ENCODE data around the gene RARB.

RARB gene

GRCh38 chr3:25537516-25537915 is 109.5 kb downstream of the RARB start:
- POLR2A ChIA-PET: no interaction called here
- H3K36me3 ChIP-seq (ENCODE audit: control insufficient read depth in 2 of 2, insufficient read depth in 1 of 2, low read length in 2 of 2): no peaks in the 10 kb centered on the region
- no peak for TF ChIP-seq ZSCAN30 (tag by site-specific recombination; IDR thresholded peaks at IDR 0.05)
- TF ChIP-seq MEIS1 (CRISPR knock-in tag; IDR thresholded peaks at IDR 0.05; ENCODE audit: borderline replicate concordance): no peak
- no peak for TF ChIP-seq KLF16 (tag by site-specific recombination; IDR thresholded peaks at IDR 0.05)
- no peak for TF ChIP-seq ZNF585B (tag by site-specific recombination; IDR thresholded peaks at IDR 0.05)
- no peak for TF ChIP-seq ZFP3 (tag by site-specific recombination; IDR thresholded peaks at IDR 0.05; ENCODE audit: low read depth)
- TF ChIP-seq ZNF777 (tag by site-specific recombination; IDR thresholded peaks at IDR 0.05; ENCODE audit: borderline replicate concordance): no peak
- TF ChIP-seq ZNF707 (tag by site-specific recombination; IDR thresholded peaks at IDR 0.05): no peak
- no peak for TF ChIP-seq ZNF274 (IDR thresholded peaks at IDR 0.05; ENCODE audit: low read length)
- TF ChIP-seq ZNF274 (tag by site-specific recombination; IDR thresholded peaks at IDR 0.05; ENCODE audit: borderline replicate concordance): no peak
- TF ChIP-seq PRDM10 (tag by site-specific recombination; IDR thresholded peaks at IDR 0.05): no peak
- no peak for TF ChIP-seq PRDM6 (tag by site-specific recombination; IDR thresholded peaks at IDR 0.05)
- no peak for TF ChIP-seq ZNF174 (tag by site-specific recombination; IDR thresholded peaks at IDR 0.05)
- H3K27ac ChIP-seq (ENCODE audit: extremely low read depth, low read depth, low read length): no peak overlapping the region
- no peaks in the 10 kb centered on the region for H3K9me3 ChIP-seq (ENCODE audit: control insufficient read depth, insufficient read depth, low read depth, low read length)
- CTCF ChIA-PET: no interaction called here
- no peak overlapping the region for H3K4me3 ChIP-seq (ENCODE audit: low read depth, low read length)
- H3K4me1 ChIP-seq (ENCODE audit: control insufficient read depth, insufficient read depth, low read length): no peaks in the 10 kb centered on the region

GRCh38 chr3:25540273-25540672 is 112.2 kb downstream of the RARB start:
- H3K27ac ChIP-seq (ENCODE audit: extremely low read depth, low read depth, low read length): no peak overlapping the region
- POLR2A ChIA-PET: no interaction called here

GRCh38 chr3:25542492-25543039 is 114.5 kb downstream of the RARB start:
- ChIA-PET POLR2A (no interaction called here), CTCF (interaction anchor here (0.6 to 1.6 kb wide), 2 partner anchors 10 to 13 kb away, joined by 3 to 4 read pairs; no protein-coding TSS in a partner anchor)
- Histone ChIP-seq H3K9me3 (ENCODE audit: control insufficient read depth, insufficient read depth, low read depth, low read length) (no peaks in the 10 kb centered on the region), H3K36me3 (ENCODE audit: control insufficient read depth in 2 of 2, insufficient read depth in 1 of 2, low read length in 2 of 2) (no peaks in the 10 kb centered on the region), H3K4me1 (ENCODE audit: control insufficient read depth, insufficient read depth, low read length) (no peaks in the 10 kb centered on the region), H3K27ac (ENCODE audit: extremely low read depth, low read depth, low read length) (no peak overlapping the region), H3K4me3 (ENCODE audit: low read depth, low read length) (no peak overlapping the region)
- TF ChIP-seq HOXA7 (CRISPR knock-in tag; IDR thresholded peaks at IDR 0.05; ENCODE audit: borderline replicate concordance): no peak
- peak; percentile 94 for TF ChIP-seq WT1 (tag by site-specific recombination; IDR thresholded peaks at IDR 0.05)
- no peak for TF ChIP-seq ZSCAN16 (tag by site-specific recombination; IDR thresholded peaks at IDR 0.05)
- peak; percentile 74 for TF ChIP-seq GLIS1 (tag by site-specific recombination; IDR thresholded peaks at IDR 0.05)
- peak; percentile 82 for TF ChIP-seq OSR2 (tag by site-specific recombination; IDR thresholded peaks at IDR 0.05)
- TF ChIP-seq INSM2 (tag by site-specific recombination; IDR thresholded peaks at IDR 0.05): 0 out of 2 replicates have a peak, but pooled peaks have one; percentile 47
- TF ChIP-seq GLI2 (tag by site-specific recombination; IDR thresholded peaks at IDR 0.05; ENCODE audit: borderline replicate concordance, low read depth): peak; percentile 60; the same call in 1 of the 2 replicates
- TF ChIP-seq ZNF488 (tag by site-specific recombination; IDR thresholded peaks at IDR 0.05): 0 out of 2 replicates have a peak, but pooled peaks have one; percentile 31
- TF ChIP-seq ZXDB (tag by site-specific recombination; IDR thresholded peaks at IDR 0.05): 0 out of 2 replicates have a peak, but pooled peaks have one; percentile 46
- TF ChIP-seq ZNF561 (tag by site-specific recombination; IDR thresholded peaks at IDR 0.05; ENCODE audit: borderline replicate concordance): no peak
- peak; percentile 82 for TF ChIP-seq TRIM28 (IDR thresholded peaks at IDR 0.05; ENCODE audit: borderline replicate concordance, low read length)
- peak; percentile 35; the same call in 1 of the 2 replicates for TF ChIP-seq TCF7L2 (IDR thresholded peaks at IDR 0.05; ENCODE audit: borderline replicate concordance, low read depth, low read length)

More at GRCh38 chr3:25540273-25540672, 112.2 kb downstream of the RARB start:
- CTCF ChIA-PET: no interaction called here
- Histone ChIP-seq H3K4me1 (ENCODE audit: control insufficient read depth, insufficient read depth, low read length) (no peaks in the 10 kb centered on the region), H3K9me3 (ENCODE audit: control insufficient read depth, insufficient read depth, low read depth, low read length) (no peaks in the 10 kb centered on the region), H3K4me3 (ENCODE audit: low read depth, low read length) (no peak overlapping the region), H3K36me3 (ENCODE audit: control insufficient read depth in 2 of 2, insufficient read depth in 1 of 2, low read length in 2 of 2) (no peaks in the 10 kb centered on the region)
- no peak for TF ChIP-seq ZBTB1 (tag by site-specific recombination; IDR thresholded peaks at IDR 0.05)
- TF ChIP-seq ZNF2 (tag by site-specific recombination; IDR thresholded peaks at IDR 0.05): no peak
- TF ChIP-seq HOXC10 (CRISPR knock-in tag; IDR thresholded peaks at IDR 0.05): no peak
- TF ChIP-seq OSR2 (tag by site-specific recombination; IDR thresholded peaks at IDR 0.05): peak; percentile 26; the same call in 1 of the 2 replicates
